Endothelial cell (in vitro differentiated cells): ENCODE measurements around the gene SLC17A7. TPM values are rescaled to one million over a fixed set of nuclear protein-coding genes. Genes with fewer than 3 reads are reported as not detected.

ENCODE experiments used
- DNase-seq: peaks from one replicate; pipeline ENCODE4 v3.0.0; 2021; ENCODE audit warnings: low spot score
- H3K27ac Mint-ChIP-seq: one replicate; pipeline ENCODE4 v1.8.0; 2021; ENCODE audit warnings: mixed read lengths, inconsistent platforms; ENCODE audit not compliant: unreplicated experiment
- H3K27me3 Mint-ChIP-seq: one replicate; pipeline ENCODE4 v1.8.0; 2021; ENCODE audit warnings: mild to moderate bottlenecking, moderate library complexity, mixed read lengths, inconsistent platforms; ENCODE audit not compliant: unreplicated experiment
- H3K36me3 Mint-ChIP-seq: one replicate; pipeline ENCODE4 v1.8.0; 2021; ENCODE audit warnings: mild to moderate bottlenecking, low read depth, mixed read lengths, inconsistent platforms; ENCODE audit not compliant: unreplicated experiment
- H3K4me1 Mint-ChIP-seq: one replicate; pipeline ENCODE4 v1.8.0; 2021; ENCODE audit warnings: mild to moderate bottlenecking, mixed read lengths, inconsistent platforms; ENCODE audit not compliant: unreplicated experiment
- H3K4me3 Mint-ChIP-seq: one replicate; pipeline ENCODE4 v1.8.0; 2021; ENCODE audit warnings: mild to moderate bottlenecking, mixed read lengths, inconsistent platforms; ENCODE audit not compliant: unreplicated experiment
- H3K9me3 Mint-ChIP-seq: one replicate; pipeline ENCODE4 v1.8.0; 2021; ENCODE audit warnings: mixed read lengths, inconsistent platforms; ENCODE audit not compliant: unreplicated experiment
- CTCF ChIP-seq: fragments of 200-600 bp; sonication (generic); IDR thresholded peaks from one replicate; pipeline ENCODE4 v1.5.0; 2021; ENCODE audit warnings: antibody characterized with exemption; ENCODE audit not compliant: unreplicated experiment
- total RNA-seq: library from RNA; stranded (reverse); fragmentation: NEBNext Ultra II Directional; extraction: Animal tissue kit (Norgen Biotek cat#: 25700); gene quantifications from one replicate; pipeline ENCODE4 v1.2.1, GENCODE V29; 2021; ENCODE audit not compliant: unreplicated experiment

Gene SLC17A7
- total RNA-seq, 1 donor from 2014 or later: 0.92 TPM

- Mint-ChIP-seq H3K4me3 (no peak overlapping the region), H3K36me3 (peaks cover 8% of the 10 kb centered on the region), H3K9me3 (no peaks in the 10 kb centered on the region), H3K4me1 (peaks cover 3% of the 10 kb centered on the region), H3K27me3 (peaks cover 58% of the 10 kb centered on the region), H3K27ac (no peak overlapping the region)
- peak; percentile 40 for DNase-seq
- no peak for TF ChIP-seq CTCF
Measured at GRCh38 chr19:49436381-49437017, 4.8 kb downstream of the SLC17A7 start.

- Mint-ChIP-seq H3K36me3 (peaks cover 8% of the 10 kb centered on the region), H3K9me3 (no peaks in the 10 kb centered on the region), H3K4me1 (peaks cover under 1% of the 10 kb centered on the region), H3K4me3 (no peak overlapping the region), H3K27ac (peak overlapping the region; percentile 74), H3K27me3 (peaks cover 56% of the 10 kb centered on the region)
- no peak for DNase-seq
- TF ChIP-seq CTCF: no peak
Measured at GRCh38 chr19:49435670-49436069, 5.7 kb downstream of the SLC17A7 start.

- no peak for TF ChIP-seq CTCF
Measured at GRCh38 chr19:49434907-49435583, 6.3 kb downstream of the SLC17A7 start.

GRCh38 chr19:49433240-49433901 is 8.0 kb downstream of the SLC17A7 start:
- Mint-ChIP-seq H3K27me3 (peaks cover 47% of the 10 kb centered on the region), H3K27ac (no peak overlapping the region), H3K4me3 (no peak overlapping the region), H3K36me3 (peaks cover 15% of the 10 kb centered on the region), H3K4me1 (no peaks in the 10 kb centered on the region), H3K9me3 (no peaks in the 10 kb centered on the region)
- DNase-seq: no peak
- no peak for TF ChIP-seq CTCF

More at GRCh38 chr19:49434907-49435583, 6.3 kb downstream of the SLC17A7 start:
- no peak for DNase-seq
- peaks cover 10% of the 10 kb centered on the region for H3K36me3 Mint-ChIP-seq
- H3K4me1 Mint-ChIP-seq: no peaks in the 10 kb centered on the region
- no peak overlapping the region for H3K4me3 Mint-ChIP-seq
- peak overlapping the region; percentile 74 for H3K27ac Mint-ChIP-seq
- H3K9me3 Mint-ChIP-seq: no peaks in the 10 kb centered on the region
- H3K27me3 Mint-ChIP-seq: peaks cover 53% of the 10 kb centered on the region
